Neuronal stem cell (in vitro differentiated cells): ENCODE data around the gene ANXA7.

ENCODE experiments used
- DNase-seq: peaks from one replicate; pipeline ENCODE4 v3.0.0-alpha.2; 2013; ENCODE audit warnings: low spot score
- H2AFZ ChIP-seq: one replicate; pipeline ENCODE4 v1.6.1; 2013; ENCODE audit warnings: mild to moderate bottlenecking, low read length, inconsistent platforms
- H2AK5ac ChIP-seq: 2 replicates; pipeline ENCODE4 v1.6.1; 2013; ENCODE audit warnings: low read depth, mild to moderate bottlenecking, inconsistent platforms, low read length, moderate library complexity, mixed read lengths
- H2BK120ac ChIP-seq: 2 replicates; pipeline ENCODE4 v1.6.1; 2013; ENCODE audit warnings: low read depth, mild to moderate bottlenecking, inconsistent platforms, low read length, moderate library complexity, mixed read lengths
- H2BK12ac ChIP-seq: one replicate; pipeline ENCODE4 v1.6.1; 2013; ENCODE audit warnings: low read length, inconsistent platforms
- H2BK15ac ChIP-seq: 2 replicates; pipeline ENCODE4 v1.6.1; 2013; ENCODE audit warnings: mild to moderate bottlenecking, low read length, inconsistent platforms, mixed read lengths
- H2BK5ac ChIP-seq: one replicate; pipeline ENCODE4 v1.6.1; 2013; ENCODE audit warnings: inconsistent platforms, mild to moderate bottlenecking, low read length, moderate library complexity
- H3K14ac ChIP-seq: one replicate; pipeline ENCODE4 v1.6.1; 2013; ENCODE audit warnings: low read length, inconsistent platforms
- H3K18ac ChIP-seq: 2 replicates; pipeline ENCODE4 v1.6.1; 2013; ENCODE audit warnings: low read length, inconsistent platforms
- H3K23ac ChIP-seq: 2 replicates; pipeline ENCODE4 v1.6.1; 2013; ENCODE audit warnings: low read depth, mild to moderate bottlenecking, mixed read lengths, low read length, inconsistent platforms; ENCODE audit not compliant: poor library complexity
- H3K27ac ChIP-seq: replicated peaks from 3 replicates; pipeline ENCODE4 v1.5.1; 2013; ENCODE audit warnings: low read length, inconsistent platforms
- H3K27me3 ChIP-seq, 3 experiments: 2 replicates each; pipeline ENCODE4 v1.6.1; 2013; ENCODE audit warnings: low read length in 3 of 3, mild to moderate bottlenecking in 2 of 3, inconsistent platforms in 1 of 3, low read depth in 1 of 3, mixed read lengths in 1 of 3, moderate library complexity in 1 of 3; ENCODE audit not compliant: control insufficient read depth in 3 of 3, insufficient read depth in 3 of 3
- H3K36me3 ChIP-seq, 2 donors: replicated peaks in 1 of 2; 2 replicates each; pipeline ENCODE4 v1.6.1; 2013; ENCODE audit warnings: low read length in 2 of 2; ENCODE audit not compliant: control insufficient read depth in 2 of 2, insufficient read depth in 2 of 2
- H3K4ac ChIP-seq: 2 replicates; pipeline ENCODE4 v1.6.1; 2013; ENCODE audit warnings: inconsistent platforms, mild to moderate bottlenecking, low read length, moderate library complexity
- H3K4me1 ChIP-seq, 2 donors: 1 replicate in 1 of 2; 2 replicates in 1 of 2; pipeline ENCODE4 v1.6.1; 2013; ENCODE audit warnings: low read length in 2 of 2, low read depth in 1 of 2; ENCODE audit not compliant: control insufficient read depth in 2 of 2, insufficient read depth in 1 of 2
- H3K4me2 ChIP-seq: one replicate; pipeline ENCODE4 v1.6.1; 2013; ENCODE audit warnings: mild to moderate bottlenecking, low read length, inconsistent platforms; ENCODE audit not compliant: insufficient read depth, poor library complexity, severe bottlenecking
- H3K4me3 ChIP-seq, 2 donors: 2 replicates each; pipeline ENCODE4 v1.5.1; 2013; ENCODE audit warnings: low read length in 2 of 2, mild to moderate bottlenecking in 2 of 2, inconsistent platforms in 1 of 2, moderate library complexity in 1 of 2
- H3K79me1 ChIP-seq: one replicate; pipeline ENCODE4 v1.6.1; 2013; ENCODE audit warnings: low read depth, mild to moderate bottlenecking, inconsistent platforms, low read length, moderate library complexity
- H3K9ac ChIP-seq: one replicate; pipeline ENCODE4 v1.6.1; 2013; ENCODE audit warnings: mild to moderate bottlenecking, low read depth, low read length, inconsistent platforms; ENCODE audit not compliant: poor library complexity
- H3K9me3 ChIP-seq, 2 donors: replicated peaks in 1 of 2; 2 replicates each; pipeline versions ENCODE3 to v1.6.1; 2013; ENCODE audit warnings: low read length in 2 of 2, mild to moderate bottlenecking in 2 of 2, inconsistent platforms in 1 of 2, low read depth in 1 of 2, mixed read lengths in 1 of 2, moderate library complexity in 1 of 2; ENCODE audit not compliant: control insufficient read depth in 2 of 2, insufficient read depth in 1 of 2
- H4K8ac ChIP-seq: one replicate; pipeline ENCODE4 v1.6.1; 2013; ENCODE audit warnings: low read depth, mild to moderate bottlenecking, inconsistent platforms, low read length, moderate library complexity
- H4K91ac ChIP-seq: one replicate; pipeline ENCODE4 v1.6.1; 2013; ENCODE audit warnings: low read length, low read depth, mild to moderate bottlenecking, inconsistent platforms; ENCODE audit not compliant: poor library complexity
- WGBS, 2 donors: extraction: QIAGEN DNeasy Blood & Tissue Kit; methylation state at CpG; one replicate each; pipeline ENCODE4 v1.1.7; 2013; ENCODE audit warnings: missing lambda C conversion rate in 2 of 2, mixed read lengths in 1 of 2; ENCODE audit not compliant: insufficient read length in 2 of 2, insufficient replicate concordance in 1 of 2; ENCODE audit errors: extremely low coverage in 2 of 2; 5-methylcytosine and 5-hydroxymethylcytosine counted together

ANXA7 gene

GRCh38 chr10:73414230-73414945, 530 bp upstream of the ANXA7 start:
- Histone ChIP-seq H4K8ac (no peak overlapping the region), H2BK120ac (no peak overlapping the region), H3K27me3 (no peaks in the 10 kb centered on the region), H3K36me3 (no peaks in the 10 kb centered on the region), H3K4me3 (peak overlapping the region; percentile 78 to 83), H3K4ac (no peak overlapping the region), H3K9ac (no peak overlapping the region), H3K4me2 (peak overlapping the region; percentile 55), H2BK5ac (peak overlapping the region; percentile 75), H3K9me3 (no peaks in the 10 kb centered on the region), H3K4me1 (peaks cover 4 to 5% of the 10 kb centered on the region in 2 donors), H2AK5ac (no peak overlapping the region), H4K91ac (no peak overlapping the region), H3K18ac (peak overlapping the region; percentile 6), H3K27ac (no peak overlapping the region), H2BK15ac (no peak overlapping the region), H2BK12ac (no peak overlapping the region), H3K14ac (no peak overlapping the region), H3K79me1 (no peaks in the 10 kb centered on the region), H3K23ac (peak overlapping the region; percentile 99), H2AFZ (peak overlapping the region; percentile 98)
- no CpG with 5 or more reads among the region's 17 CpGs for WGBS, 2 donors
- no peak for DNase-seq

GRCh38 chr10:73413108-73413527, 740 bp downstream of the ANXA7 start:
- Histone ChIP-seq H3K27ac (no peak overlapping the region), H3K79me1 (no peaks in the 10 kb centered on the region), H3K14ac (no peak overlapping the region), H3K9me3 (no peaks in the 10 kb centered on the region), H2BK12ac (no peak overlapping the region), H3K9ac (peak overlapping the region; percentile 96), H2AFZ (peak overlapping the region; percentile 98), H3K36me3 (no peaks in the 10 kb centered on the region), H4K91ac (no peak overlapping the region), H2BK5ac (no peak overlapping the region), H3K4ac (no peak overlapping the region), H3K27me3 (no peaks in the 10 kb centered on the region), H2AK5ac (no peak overlapping the region), H2BK120ac (no peak overlapping the region), H3K23ac (no peak overlapping the region), H3K4me2 (peak overlapping the region; percentile 72), H2BK15ac (no peak overlapping the region), H3K4me1 (peaks cover 4 to 5% of the 10 kb centered on the region in 2 donors), H4K8ac (no peak overlapping the region), H3K4me3 (peak overlapping the region; percentile 78 to 96), H3K18ac (peak overlapping the region; percentile 99)
- DNase-seq = no peak
- no CpG with 5 or more reads among the region's 9 CpGs for WGBS, 2 donors

- Histone ChIP-seq H3K36me3 (peaks cover 0 to 5% of the 10 kb centered on the region in 2 donors), H3K14ac (no peak overlapping the region), H2BK15ac (no peak overlapping the region), H2BK120ac (no peak overlapping the region), H3K23ac (no peak overlapping the region), H3K9ac (no peak overlapping the region), H3K4me2 (no peak overlapping the region), H3K4me1 (peaks cover 4 to 5% of the 10 kb centered on the region in 2 donors), H2BK12ac (no peak overlapping the region), H2BK5ac (no peak overlapping the region), H2AK5ac (no peak overlapping the region), H4K91ac (no peak overlapping the region), H3K27ac (no peak overlapping the region), H3K27me3 (no peaks in the 10 kb centered on the region), H3K79me1 (no peaks in the 10 kb centered on the region), H4K8ac (no peak overlapping the region), H3K9me3 (no peaks in the 10 kb centered on the region), H3K4me3 (no peak overlapping the region), H3K18ac (no peak overlapping the region), H3K4ac (no peak overlapping the region), H2AFZ (no peak overlapping the region)
- no peak for DNase-seq
- no CpG with 5 or more reads among the region's 1 CpG for WGBS, 2 donors
These were observed 3.0 kb downstream of the ANXA7 start for GRCh38 chr10:73410897-73411296.

GRCh38 chr10:73408978-73409521, 4.8 kb downstream of the ANXA7 start:
- no peak overlapping the region for H2AFZ ChIP-seq
- H3K4me3 ChIP-seq = no peak overlapping the region
- H3K4me2 ChIP-seq = no peak overlapping the region
- no peaks in the 10 kb centered on the region for H3K27me3 ChIP-seq
- H2BK120ac ChIP-seq = no peak overlapping the region
- no peak overlapping the region for H3K14ac ChIP-seq
- no peak for DNase-seq
- no peak overlapping the region for H2BK15ac ChIP-seq
- no peak overlapping the region for H2AK5ac ChIP-seq
- no peak overlapping the region for H2BK5ac ChIP-seq
- H4K91ac ChIP-seq = no peak overlapping the region
- no peaks in the 10 kb centered on the region for H3K79me1 ChIP-seq
- no peak overlapping the region for H2BK12ac ChIP-seq
- H3K27ac ChIP-seq = no peak overlapping the region
- H3K36me3 ChIP-seq = peaks cover 0 to 5% of the 10 kb centered on the region in 2 donors
- no peak overlapping the region for H4K8ac ChIP-seq
- no CpG with 5 or more reads among the region's 4 CpGs for WGBS, 2 donors
- H3K9me3 ChIP-seq = no peaks in the 10 kb centered on the region
- H3K4me1 ChIP-seq = peaks cover 3 to 5% of the 10 kb centered on the region in 2 donors
- no peak overlapping the region for H3K18ac ChIP-seq
- H3K23ac ChIP-seq = no peak overlapping the region
- H3K4ac ChIP-seq = no peak overlapping the region
- H3K9ac ChIP-seq = no peak overlapping the region
